Smooth muscle cell (in vitro differentiated cells): Measurements from ENCODE around the gene SYNDIG1. TPM values are rescaled to one million over a fixed set of nuclear protein-coding genes. Genes with fewer than 3 reads are reported as not detected.

Experiments
- DNase-seq: peaks from one replicate; lab custom pipeline; 2025; ENCODE audit not compliant: unreplicated experiment; lab: John Stamatoyannopoulos, UW
- H2AFZ ChIP-seq: fragments of 200-600 bp; sonication (generic); 2 replicates; pipeline ENCODE4 v1.6.0; 2016; ENCODE audit warnings: antibody characterized with exemption, low read depth, mild to moderate bottlenecking
- H3F3A ChIP-seq: fragments of 200-600 bp; sonication (generic); 2 replicates; pipeline ENCODE4 v1.6.0; 2017; ENCODE audit warnings: antibody characterized with exemption, low read depth
- H3K27ac ChIP-seq: fragments of 200-600 bp; sonication (generic); 2 replicates; pipeline ENCODE4 v1.5.1; 2016; ENCODE audit warnings: low read depth, mild to moderate bottlenecking
- H3K27me3 ChIP-seq: fragments of 200-600 bp; sonication (generic); 2 replicates; pipeline ENCODE4 v1.6.1; 2016; ENCODE audit warnings: low read depth, mild to moderate bottlenecking
- H3K36me3 ChIP-seq: fragments of 200-600 bp; sonication (generic); 2 replicates; pipeline ENCODE4 v1.5.1; 2016; ENCODE audit warnings: low read depth
- H3K4me1 ChIP-seq: fragments of 200-600 bp; sonication (generic); 2 replicates; pipeline ENCODE4 v1.5.1; 2016; ENCODE audit warnings: low read depth
- H3K4me2 ChIP-seq: fragments of 200-600 bp; sonication (generic); 2 replicates; pipeline ENCODE4 v1.6.0; 2016; ENCODE audit warnings: mild to moderate bottlenecking
- H3K4me3 ChIP-seq: fragments of 200-600 bp; sonication (generic); 2 replicates; pipeline ENCODE4 v1.5.1; 2016; ENCODE audit warnings: mild to moderate bottlenecking
- H3K79me2 ChIP-seq: fragments of 200-600 bp; sonication (generic); 2 replicates; pipeline ENCODE4 v1.6.0; 2016; ENCODE audit warnings: low read depth, mild to moderate bottlenecking
- H3K9ac ChIP-seq: fragments of 200-600 bp; sonication (generic); 2 replicates; pipeline ENCODE4 v1.6.0; 2016; ENCODE audit warnings: low read depth
- H3K9me3 ChIP-seq: fragments of 200-600 bp; sonication (generic); replicated peaks from 2 replicates; pipeline ENCODE4 v1.5.1; 2016; ENCODE audit warnings: low read depth
- H4K20me1 ChIP-seq: fragments of 200-600 bp; sonication (generic); 2 replicates; pipeline ENCODE4 v1.6.0; 2016; ENCODE audit warnings: low read depth
- CTCF ChIP-seq: fragments of 200-600 bp; sonication (generic); IDR thresholded peaks from 2 replicates; pipeline ENCODE4 v1.5.1; 2017; ENCODE audit warnings: borderline replicate concordance, mild to moderate bottlenecking, antibody characterized with exemption; ENCODE audit not compliant: insufficient read depth, poor library complexity, severe bottlenecking
- WGBS: methylation state at CpG from one replicate; pipeline ENCODE4 v1.1.7; 2016; ENCODE audit warnings: low lambda C conversion rate; 5-methylcytosine and 5-hydroxymethylcytosine counted together
- polyA plus RNA-seq: library from polyadenylated mRNA; unstranded; fragments of >200 nt; fragmentation: Nextera tagmentation; extraction: Ambion mirVana; gene quantifications from 2 replicates; pipeline ENCODE4 v1.2.1, GENCODE V29; 2016
- total RNA-seq: library from RNA; depleted of rRNA; stranded (reverse); fragments of >200 nt; gene quantifications from 2 replicates; pipeline ENCODE4 v1.2.3, GENCODE V29; 2014

Gene SYNDIG1
- total and polyA plus RNA-seq, 2 experiments from 2014 or later: 1.8 to 2.2 TPM

GRCh38 chr20:24672181-24672880 is 202.9 kb downstream of the SYNDIG1 start:
- Histone ChIP-seq H4K20me1 (no peaks in the 10 kb centered on the region), H3K27ac (peak overlapping the region; percentile 75), H3K27me3 (no peaks in the 10 kb centered on the region), H3K4me2 (peak overlapping the region; percentile 53), H2AFZ (no peak overlapping the region), H3K9ac (peak overlapping the region; percentile 1), H3F3A (peaks cover 7% of the 10 kb centered on the region), H3K9me3 (no peaks in the 10 kb centered on the region), H3K79me2 (no peaks in the 10 kb centered on the region), H3K36me3 (no peaks in the 10 kb centered on the region), H3K4me1 (peaks cover 3% of the 10 kb centered on the region), H3K4me3 (no peak overlapping the region)
- DNase-seq: no peak
- TF ChIP-seq CTCF: no peak
- 65% methylated on average over 10 of the region's 10 CpGs for WGBS

GRCh38 chr20:24672886-24673677 is 203.7 kb downstream of the SYNDIG1 start:
- WGBS: 75% methylated on average over 7 of the region's 7 CpGs
- peak overlapping the region; percentile 53 for H3K4me2 ChIP-seq
- peak overlapping the region; percentile 75 for H3K27ac ChIP-seq
- H3K36me3 ChIP-seq: no peaks in the 10 kb centered on the region
- TF ChIP-seq CTCF: no peak
- no peak overlapping the region for H2AFZ ChIP-seq
- H3K27me3 ChIP-seq: no peaks in the 10 kb centered on the region
- peaks cover 7% of the 10 kb centered on the region for H3F3A ChIP-seq
- H3K79me2 ChIP-seq: no peaks in the 10 kb centered on the region
- DNase-seq: no peak
- peaks cover 3% of the 10 kb centered on the region for H3K4me1 ChIP-seq
- no peaks in the 10 kb centered on the region for H3K9me3 ChIP-seq
- no peak overlapping the region for H3K4me3 ChIP-seq
- no peak overlapping the region for H3K9ac ChIP-seq
- no peaks in the 10 kb centered on the region for H4K20me1 ChIP-seq

DNA sequence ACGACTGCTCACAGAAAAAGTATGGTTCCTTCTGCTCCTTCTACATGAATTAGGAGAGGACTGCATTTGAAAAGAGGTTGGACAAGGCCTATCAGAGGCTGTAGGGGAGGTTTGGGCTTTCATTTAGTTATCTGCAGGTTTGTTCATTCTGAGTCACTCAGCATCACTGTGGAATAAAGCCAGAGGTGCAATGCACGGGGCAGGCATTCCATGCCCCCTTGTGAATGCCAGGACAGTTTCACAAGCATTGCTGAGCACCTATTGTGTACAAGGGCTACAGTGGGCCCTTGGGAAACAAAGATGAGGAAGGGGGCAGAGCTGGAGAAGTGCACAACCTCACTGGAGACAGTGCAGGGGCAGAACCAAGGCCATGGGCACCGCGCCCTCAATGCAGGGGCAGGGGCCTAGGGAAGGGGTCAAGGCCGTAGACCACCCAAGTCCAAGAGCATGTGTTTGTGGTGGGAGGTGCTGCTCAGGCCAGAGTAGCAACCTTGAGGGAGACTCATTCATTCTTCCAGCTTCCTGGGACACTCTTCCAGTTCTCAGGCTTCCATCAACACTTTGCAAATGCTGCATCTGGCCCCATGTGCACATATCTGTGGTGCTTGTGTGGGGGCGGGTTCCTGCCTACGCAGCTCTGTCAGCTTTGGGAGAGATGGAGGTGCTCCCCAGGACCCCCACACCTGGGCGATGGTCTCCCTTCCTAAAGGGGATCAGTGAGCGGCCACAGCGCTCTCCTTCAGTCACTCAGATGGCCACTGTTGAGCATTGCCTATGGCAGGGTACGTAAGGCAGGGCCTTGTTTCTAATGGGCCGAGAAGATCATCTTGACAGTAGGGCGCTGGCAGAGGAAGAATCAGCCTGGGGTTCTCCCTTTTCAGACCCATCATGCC is 204.5 kb downstream of the SYNDIG1 start:
- no peak overlapping the region for H3K9ac ChIP-seq
- no peaks in the 10 kb centered on the region for H3K27me3 ChIP-seq
- no peak for TF ChIP-seq CTCF
- peak overlapping the region; percentile 54 for H3K27ac ChIP-seq
- no peaks in the 10 kb centered on the region for H3K36me3 ChIP-seq
- H3K4me3 ChIP-seq: no peak overlapping the region
- peaks cover 3% of the 10 kb centered on the region for H3K4me1 ChIP-seq
- no peaks in the 10 kb centered on the region for H3K9me3 ChIP-seq
- peak overlapping the region; percentile 53 for H3K4me2 ChIP-seq
- H4K20me1 ChIP-seq: no peaks in the 10 kb centered on the region
- WGBS: 81% methylated on average over 13 of the region's 13 CpGs
- no peak for DNase-seq
- no peak overlapping the region for H2AFZ ChIP-seq
- no peaks in the 10 kb centered on the region for H3K79me2 ChIP-seq
- H3F3A ChIP-seq: peaks cover 7% of the 10 kb centered on the region
